Stimulated activated CD8-positive, alpha-beta memory T cell treated with anti-CD3 and anti-CD28 coated beads, Interleukin-7, amount 100 ng/mL, for 1 hour (primary cell): ENCODE data around the gene ABL1.

Experiments
- DNase-seq, 2 donors: peaks; one replicate each; pipeline ENCODE4 v3.0.0-alpha.2; 2020; ENCODE audit warnings: low read depth in 2 of 2

The ABL1 gene

DNA sequence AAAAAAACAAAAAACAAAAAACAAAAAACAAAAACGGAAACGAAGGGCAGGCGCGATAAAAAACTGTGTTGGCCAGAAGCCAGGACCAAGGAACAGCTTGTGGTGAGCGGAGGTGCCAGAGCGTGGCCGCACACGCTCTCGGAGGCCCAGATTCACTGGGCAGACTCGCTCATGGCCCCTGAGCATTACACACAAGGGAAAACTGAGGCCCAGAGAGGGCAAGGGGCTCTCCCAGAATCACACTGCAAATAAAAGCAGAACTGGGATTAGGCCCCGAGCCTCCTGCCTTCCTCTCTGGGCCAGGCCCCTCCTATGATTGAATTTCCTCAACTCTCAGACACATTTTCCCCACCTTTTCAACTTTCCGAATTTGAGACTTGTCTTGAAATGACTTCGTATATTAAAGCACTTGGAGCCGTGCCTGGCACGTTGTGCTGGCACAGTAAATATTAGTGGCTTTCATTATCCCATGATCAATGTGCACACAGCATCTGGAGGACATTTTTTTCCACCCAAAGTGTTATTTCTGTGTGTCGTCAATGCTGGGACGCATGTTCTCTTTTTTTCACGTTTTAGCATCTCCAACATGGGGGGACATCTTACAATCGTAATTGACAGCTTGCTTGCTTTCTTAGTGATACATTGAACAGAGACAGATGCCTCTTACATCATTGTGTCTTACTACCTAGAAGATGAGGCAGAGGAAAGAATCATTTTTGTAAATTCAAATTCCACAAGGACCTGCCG is 96.6 kb downstream of the ABL1 start:
- no peak for DNase-seq

DNA sequence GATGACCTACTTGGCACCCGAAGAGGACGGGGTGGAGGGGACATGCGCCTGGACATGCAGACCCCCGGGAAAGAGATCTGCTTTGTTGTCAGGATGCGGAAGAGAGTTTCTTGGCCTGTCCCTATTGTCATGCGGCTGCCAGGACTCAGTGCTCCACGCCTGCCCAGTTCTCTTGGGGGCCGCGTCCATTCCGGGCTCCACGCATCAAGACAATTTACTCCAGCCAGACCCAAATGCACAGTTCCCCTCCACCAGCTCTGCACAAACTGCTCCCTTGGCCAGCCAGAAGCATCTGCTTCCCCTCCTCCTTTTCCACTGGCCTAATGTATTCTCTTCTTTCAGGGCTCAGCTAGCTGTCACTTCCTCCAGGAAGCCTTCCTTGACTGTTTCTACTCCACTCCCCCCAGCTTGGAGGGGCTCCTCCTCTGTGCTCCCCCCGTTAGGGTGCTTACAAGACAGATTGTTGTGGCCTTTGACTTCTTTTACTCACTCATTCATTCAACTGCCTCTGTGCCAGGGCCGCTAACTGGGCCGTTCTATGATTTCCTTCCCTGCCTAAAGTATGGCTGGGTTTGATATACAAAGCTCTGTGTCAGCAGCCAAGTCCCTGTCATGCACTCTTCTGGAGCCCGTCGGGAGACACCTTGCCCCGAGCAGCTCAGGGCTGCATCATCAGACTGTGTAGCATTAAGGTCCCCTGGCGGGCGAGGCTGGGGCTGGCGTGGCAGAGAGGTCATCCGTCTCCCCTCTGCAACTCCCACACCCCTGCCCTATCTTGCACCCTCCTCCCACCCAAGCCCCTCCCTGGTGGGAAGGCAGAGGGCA is 97.4 kb downstream of the ABL1 start:
- no peak for DNase-seq

DNA sequence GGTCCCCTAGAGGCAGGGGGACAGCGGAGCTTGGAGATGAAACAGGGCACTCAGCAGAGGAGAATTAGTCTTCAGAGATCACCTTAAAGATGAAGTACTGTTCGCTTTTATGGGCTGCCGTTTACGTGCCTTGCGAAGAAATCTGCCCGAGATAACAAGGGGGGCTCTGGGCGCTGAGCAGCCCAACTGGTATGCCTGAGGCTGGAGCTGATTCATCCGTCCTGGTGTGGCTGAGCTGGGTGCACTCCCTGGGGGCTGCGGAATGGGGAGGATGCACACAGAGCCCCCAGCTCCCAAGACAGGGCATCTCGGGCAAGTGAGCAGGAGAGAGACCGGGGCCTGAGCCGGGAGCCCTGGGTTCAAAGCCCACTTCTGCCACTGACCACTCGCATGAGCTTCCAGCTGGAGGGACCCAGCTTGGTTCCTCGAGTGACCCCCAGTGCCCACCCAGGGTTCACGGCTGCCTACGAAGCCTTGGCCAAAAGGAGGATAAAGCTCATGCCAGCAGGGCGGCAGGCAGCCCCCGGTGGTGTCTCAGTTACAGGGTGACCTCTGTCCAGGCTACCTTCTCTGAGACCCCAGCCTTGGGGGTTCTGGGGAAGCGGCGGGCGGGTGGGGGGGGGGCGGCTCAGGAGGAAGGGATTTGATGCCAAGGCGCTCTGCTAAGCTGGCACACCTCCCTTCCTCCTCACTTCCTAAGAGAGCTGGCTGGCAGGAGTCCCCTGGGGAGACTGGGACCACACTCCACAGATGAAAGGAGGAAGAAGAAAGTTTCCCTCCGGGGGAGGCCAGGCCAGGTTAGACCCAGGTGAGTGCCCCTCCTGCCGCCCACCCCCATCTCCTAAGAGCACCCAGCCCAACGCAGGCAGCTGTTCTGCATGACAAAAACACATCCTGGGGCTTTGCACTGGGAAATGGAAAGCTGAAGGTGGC is 98.3 kb downstream of the ABL1 start:
- DNase-seq: no peak

DNA sequence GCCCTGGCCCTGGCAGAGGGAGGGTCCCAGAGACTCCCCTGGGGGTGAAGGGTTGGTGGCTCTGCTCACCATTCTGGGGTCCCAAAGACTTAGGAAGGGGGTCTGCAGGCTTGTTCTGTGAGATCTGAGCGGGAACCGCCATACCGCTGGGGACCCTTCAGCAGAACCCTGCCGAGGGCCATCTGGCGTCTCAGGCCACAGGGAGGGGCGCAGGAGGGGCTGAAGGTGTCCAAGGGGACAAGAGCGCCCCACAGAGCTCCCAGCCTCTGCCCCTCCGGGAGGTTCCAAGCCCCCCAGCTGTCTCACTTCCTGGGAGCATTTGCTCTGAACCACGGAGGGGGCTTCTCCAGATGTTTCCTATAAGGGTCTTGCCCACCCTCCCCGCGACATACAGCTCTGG is 99.2 kb downstream of the ABL1 start:
- DNase-seq: no peak

DNA sequence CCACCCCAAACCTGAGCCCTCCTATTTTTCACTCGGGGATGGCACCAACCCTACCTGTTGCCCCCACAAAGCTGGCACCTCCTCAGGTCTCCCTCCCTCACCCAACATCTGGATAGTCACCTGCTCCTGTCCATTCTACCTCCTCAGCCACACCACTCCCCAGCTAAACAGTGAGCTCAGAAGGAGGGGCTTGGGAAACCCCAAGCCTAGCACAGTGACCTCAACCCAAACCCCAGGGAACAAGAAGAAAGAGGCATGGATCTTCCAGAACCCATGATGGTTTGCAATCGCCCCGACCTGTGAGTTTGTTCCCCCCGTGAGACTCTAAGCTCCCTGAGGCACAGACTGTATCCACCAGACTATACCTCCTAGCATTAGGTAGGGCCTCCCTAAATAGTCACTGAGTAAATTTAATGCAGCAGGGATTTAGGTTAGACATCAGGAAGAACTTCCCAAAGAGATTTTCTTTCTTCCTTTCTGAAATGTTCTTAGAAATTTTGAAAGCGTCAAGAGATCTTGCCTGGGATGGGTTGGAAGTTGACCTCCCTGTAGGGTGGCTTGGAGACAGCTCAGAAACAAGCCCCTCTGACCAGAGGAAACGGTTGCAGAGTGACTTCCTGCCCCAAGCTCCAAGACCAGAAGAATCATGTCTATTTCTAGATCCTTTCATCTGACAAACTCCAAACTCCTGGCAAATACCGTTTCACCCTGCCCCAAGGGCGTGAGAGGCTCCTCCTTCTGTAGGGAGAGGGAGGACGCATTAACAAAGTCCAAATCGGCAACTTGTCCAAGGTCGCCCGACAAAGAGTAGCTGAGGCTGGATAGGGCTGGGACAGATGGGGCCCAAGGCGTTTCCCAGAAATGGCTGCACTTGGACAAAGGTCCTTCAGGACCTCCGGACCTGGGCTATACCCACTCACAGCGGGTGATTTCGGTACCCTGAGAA is 99.9 kb downstream of the ABL1 start:
- DNase-seq: no peak

DNA sequence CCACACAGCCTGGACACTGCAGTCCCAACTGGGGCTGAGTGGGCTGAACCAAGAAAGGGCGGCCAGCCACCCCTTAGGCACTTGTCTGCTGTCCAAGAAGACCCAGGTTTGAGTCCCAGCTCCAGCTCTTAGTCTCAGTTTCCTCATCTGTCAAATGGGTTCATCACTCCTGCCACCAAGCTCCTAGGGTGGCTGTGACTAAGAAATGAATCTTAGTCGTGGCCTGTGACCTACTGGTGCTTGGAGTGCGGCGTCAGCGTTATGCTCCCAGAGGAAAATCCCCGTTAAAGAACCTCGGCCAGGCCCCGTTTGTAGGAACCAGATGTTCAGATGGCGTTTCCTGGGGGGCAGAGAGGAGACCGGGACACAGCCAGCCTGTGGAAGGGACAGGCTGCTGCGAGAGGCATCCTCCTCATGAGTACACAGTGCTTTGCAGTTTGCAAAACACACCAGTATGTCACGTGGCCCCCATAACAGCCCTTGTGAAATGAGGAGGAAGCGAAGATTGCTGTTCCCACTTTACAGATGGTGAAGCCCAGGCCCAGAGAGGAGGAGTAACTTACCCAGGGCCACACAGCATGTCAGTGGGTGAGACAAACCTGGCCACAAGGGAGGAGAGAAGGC is 100.7 kb downstream of the ABL1 start:
- DNase-seq: no peak

DNA sequence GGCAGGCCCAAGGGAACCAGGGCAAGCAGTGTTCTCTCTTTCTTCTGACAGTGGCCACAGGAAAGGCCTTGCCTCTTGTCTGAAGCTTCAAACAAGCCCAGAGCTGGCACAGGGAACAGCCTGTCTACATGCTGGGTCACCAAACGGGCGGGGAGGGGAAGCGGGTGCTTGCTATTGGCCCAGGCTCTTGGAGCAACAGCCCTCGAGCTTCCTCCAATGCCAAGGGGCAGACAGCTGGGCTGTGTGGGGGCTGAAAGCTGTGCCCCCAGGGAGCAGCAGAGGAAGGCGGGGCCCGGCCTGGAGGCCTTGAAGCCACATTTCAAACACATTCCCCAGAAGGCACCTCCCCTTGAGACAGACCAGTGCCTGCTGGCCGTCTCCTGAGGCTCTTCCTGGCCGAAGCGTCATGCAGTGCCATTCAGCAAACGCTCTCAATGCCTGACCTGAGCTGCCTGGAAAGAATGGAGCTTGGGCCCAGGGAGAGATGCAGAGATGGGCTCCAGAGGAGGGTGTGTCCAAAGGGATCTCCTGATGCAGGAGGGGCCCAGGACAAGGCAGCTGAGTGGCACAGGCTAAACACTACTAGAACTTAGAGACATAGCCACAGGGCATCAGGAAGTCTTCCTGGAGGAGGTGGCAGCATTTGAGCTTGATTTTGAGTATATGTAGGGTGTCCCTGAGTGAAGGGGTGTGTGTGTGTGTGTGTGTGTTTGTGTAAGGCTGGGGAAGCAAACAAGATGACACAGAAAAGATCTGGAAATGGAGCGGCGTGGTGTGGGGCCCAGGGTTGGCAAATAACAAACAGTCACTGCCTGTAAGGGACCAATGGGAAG is 101.4 kb downstream of the ABL1 start:
- no peak for DNase-seq
